ENCODE results near the gene GRIN2C.

Gene GRIN2C

DNA sequence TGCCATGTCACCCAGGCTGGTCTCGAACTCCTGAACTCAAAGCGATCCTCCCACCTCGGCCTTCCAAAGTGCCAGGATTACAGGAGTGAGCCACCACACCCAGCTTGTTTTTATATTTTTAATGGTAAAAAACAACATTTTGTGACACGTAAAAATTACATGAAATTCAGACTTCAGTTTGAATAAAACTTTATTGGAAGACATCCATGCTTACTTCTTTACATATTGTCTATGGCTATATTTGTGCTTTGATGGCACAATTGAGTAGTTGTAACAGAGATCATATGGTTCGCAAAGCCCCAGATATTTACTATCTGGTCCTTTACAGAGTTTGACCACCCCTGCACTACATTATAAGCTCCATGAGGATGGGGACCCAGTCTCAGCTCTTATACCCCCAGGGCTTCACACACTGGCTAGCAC is 14.9 kb upstream of the GRIN2C start:
- no peaks in the 10 kb centered on the region for H4K20me1 ChIP-seq (ENCODE audit: insufficient read depth, low read length)
- H3K9ac ChIP-seq (ENCODE audit: low read length), result no peak overlapping the region
- H3K36me3 ChIP-seq (replicated peaks; ENCODE audit: low read depth, low read length), result peaks cover 3% of the 10 kb centered on the region
- H3K27ac ChIP-seq (ENCODE audit: low read length), result no peak overlapping the region
- H2AFZ ChIP-seq (ENCODE audit: low read depth, low read length), result no peak overlapping the region
- no peak for TF ChIP-seq EZH2phosphoT487 (IDR thresholded peaks at IDR 0.05; ENCODE audit: low read depth)
- TF ChIP-seq, protein P1, sequence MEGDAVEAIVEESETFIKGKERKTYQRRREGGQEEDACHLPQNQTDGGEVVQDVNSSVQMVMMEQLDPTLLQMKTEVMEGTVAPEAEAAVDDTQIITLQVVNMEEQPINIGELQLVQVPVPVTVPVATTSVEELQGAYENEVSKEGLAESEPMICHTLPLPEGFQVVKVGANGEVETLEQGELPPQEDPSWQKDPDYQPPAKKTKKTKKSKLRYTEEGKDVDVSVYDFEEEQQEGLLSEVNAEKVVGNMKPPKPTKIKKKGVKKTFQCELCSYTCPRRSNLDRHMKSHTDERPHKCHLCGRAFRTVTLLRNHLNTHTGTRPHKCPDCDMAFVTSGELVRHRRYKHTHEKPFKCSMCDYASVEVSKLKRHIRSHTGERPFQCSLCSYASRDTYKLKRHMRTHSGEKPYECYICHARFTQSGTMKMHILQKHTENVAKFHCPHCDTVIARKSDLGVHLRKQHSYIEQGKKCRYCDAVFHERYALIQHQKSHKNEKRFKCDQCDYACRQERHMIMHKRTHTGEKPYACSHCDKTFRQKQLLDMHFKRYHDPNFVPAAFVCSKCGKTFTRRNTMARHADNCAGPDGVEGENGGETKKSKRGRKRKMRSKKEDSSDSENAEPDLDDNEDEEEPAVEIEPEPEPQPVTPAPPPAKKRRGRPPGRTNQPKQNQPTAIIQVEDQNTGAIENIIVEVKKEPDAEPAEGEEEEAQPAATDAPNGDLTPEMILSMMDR (IDR thresholded peaks at IDR 0.05; ENCODE audit: low read depth, low read length), result no peak
- no peak overlapping the region for H3K4me2 ChIP-seq (ENCODE audit: low read length)
- H3K79me2 ChIP-seq (ENCODE audit: low read length), result no peaks in the 10 kb centered on the region
- H3K27me3 ChIP-seq (ENCODE audit: low read depth, low read length), result no peaks in the 10 kb centered on the region
- peaks cover 21% of the 10 kb centered on the region; the same call in 1 of the 2 replicates for H3K4me1 ChIP-seq (ENCODE audit: low read length)
- H3K4me3 ChIP-seq (ENCODE audit: low read length), result no peak overlapping the region
- H3K9me3 ChIP-seq (ENCODE audit: insufficient read depth, low read length), result no peaks in the 10 kb centered on the region

GRCh38 chr17:74873874-74874614 is 14.4 kb upstream of the GRIN2C start:
- Histone ChIP-seq H3K27ac (ENCODE audit: low read length) (peak overlapping the region; percentile 69), H3K4me1 (ENCODE audit: low read length) (peaks cover 21% of the 10 kb centered on the region; the same call in 1 of the 2 replicates), H3K79me2 (ENCODE audit: low read length) (no peaks in the 10 kb centered on the region), H3K27me3 (ENCODE audit: low read depth, low read length) (no peaks in the 10 kb centered on the region), H3K9ac (ENCODE audit: low read length) (peak overlapping the region; percentile 90), H3K36me3 (replicated peaks; ENCODE audit: low read depth, low read length) (peaks cover 3% of the 10 kb centered on the region), H4K20me1 (ENCODE audit: insufficient read depth, low read length) (no peaks in the 10 kb centered on the region), H2AFZ (ENCODE audit: low read depth, low read length) (peak overlapping the region; percentile 66), H3K4me3 (ENCODE audit: low read length) (peak overlapping the region; percentile 94), H3K4me2 (ENCODE audit: low read length) (peak overlapping the region; percentile 90), H3K9me3 (ENCODE audit: insufficient read depth, low read length) (no peaks in the 10 kb centered on the region)
- no peak for TF ChIP-seq EZH2phosphoT487 (IDR thresholded peaks at IDR 0.05; ENCODE audit: low read depth)
- TF ChIP-seq, protein P1 (IDR thresholded peaks at IDR 0.05; ENCODE audit: low read depth, low read length), result no peak

- H3K27ac ChIP-seq (ENCODE audit: low read length), result peak overlapping the region; percentile 69
- peak overlapping the region; percentile 66 for H2AFZ ChIP-seq (ENCODE audit: low read depth, low read length)
- H3K79me2 ChIP-seq (ENCODE audit: low read length), result no peaks in the 10 kb centered on the region
- H4K20me1 ChIP-seq (ENCODE audit: insufficient read depth, low read length), result no peaks in the 10 kb centered on the region
- no peaks in the 10 kb centered on the region for H3K27me3 ChIP-seq (ENCODE audit: low read depth, low read length)
- TF ChIP-seq, protein P1 (IDR thresholded peaks at IDR 0.05; ENCODE audit: low read depth, low read length), result no peak
- no peak for TF ChIP-seq EZH2phosphoT487 (IDR thresholded peaks at IDR 0.05; ENCODE audit: low read depth)
- peaks cover 3% of the 10 kb centered on the region for H3K36me3 ChIP-seq (replicated peaks; ENCODE audit: low read depth, low read length)
- no peaks in the 10 kb centered on the region for H3K9me3 ChIP-seq (ENCODE audit: insufficient read depth, low read length)
- peak overlapping the region; percentile 90 for H3K4me2 ChIP-seq (ENCODE audit: low read length)
- peak overlapping the region; percentile 90 for H3K9ac ChIP-seq (ENCODE audit: low read length)
- peak overlapping the region; percentile 94 for H3K4me3 ChIP-seq (ENCODE audit: low read length)
- H3K4me1 ChIP-seq (ENCODE audit: low read length), result peaks cover 21% of the 10 kb centered on the region; the same call in 1 of the 2 replicates
Measured at GRCh38 chr17:74873037-74873873, 13.6 kb upstream of the GRIN2C start.

Data from OCI-LY3 (cell line).